ENCODE measurements around the gene CPSF4L.
"Not testable (repeated sequence)": the region's sequence is repeated elsewhere in the genome, so short reads cannot be mapped to it uniquely, and the experiment has no call there.

CPSF4L gene

DNA sequence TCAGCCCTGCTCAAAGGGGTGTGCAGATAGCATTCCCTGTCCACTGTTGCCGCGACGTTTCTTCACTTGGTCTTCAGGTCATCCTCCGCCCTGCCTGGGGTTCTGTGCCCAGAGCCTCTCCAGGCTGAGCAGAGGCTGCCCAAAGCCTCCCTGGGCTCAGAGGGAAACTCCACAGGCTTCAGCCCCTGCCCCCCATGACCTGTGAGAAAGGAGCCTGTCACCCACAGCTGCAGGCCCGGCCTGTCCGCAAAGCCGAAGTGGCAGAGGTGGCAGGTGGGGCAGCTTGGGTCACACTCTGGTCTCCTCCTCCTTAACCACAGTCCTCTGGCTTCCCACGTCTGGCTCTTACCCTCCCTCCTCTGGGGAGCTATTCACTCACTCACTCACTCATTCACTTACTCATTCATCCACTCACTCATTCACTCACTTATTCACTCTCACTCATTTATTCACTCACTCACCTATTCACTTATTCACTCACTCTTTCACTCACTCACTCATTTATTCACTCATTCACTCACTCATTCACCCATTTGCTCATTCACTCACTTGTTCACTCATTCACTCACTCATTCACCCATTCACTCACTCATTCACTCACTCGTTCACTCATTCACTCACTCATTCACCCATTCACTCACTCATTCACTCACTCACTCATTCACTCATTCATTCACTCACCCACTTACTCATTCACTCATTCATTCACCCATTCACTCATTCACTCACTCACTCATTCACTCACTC, 7.1 kb upstream of the CPSF4L start:
- no peak for DNase-seq (ENCODE audit: low read depth, low spot score)

DNA sequence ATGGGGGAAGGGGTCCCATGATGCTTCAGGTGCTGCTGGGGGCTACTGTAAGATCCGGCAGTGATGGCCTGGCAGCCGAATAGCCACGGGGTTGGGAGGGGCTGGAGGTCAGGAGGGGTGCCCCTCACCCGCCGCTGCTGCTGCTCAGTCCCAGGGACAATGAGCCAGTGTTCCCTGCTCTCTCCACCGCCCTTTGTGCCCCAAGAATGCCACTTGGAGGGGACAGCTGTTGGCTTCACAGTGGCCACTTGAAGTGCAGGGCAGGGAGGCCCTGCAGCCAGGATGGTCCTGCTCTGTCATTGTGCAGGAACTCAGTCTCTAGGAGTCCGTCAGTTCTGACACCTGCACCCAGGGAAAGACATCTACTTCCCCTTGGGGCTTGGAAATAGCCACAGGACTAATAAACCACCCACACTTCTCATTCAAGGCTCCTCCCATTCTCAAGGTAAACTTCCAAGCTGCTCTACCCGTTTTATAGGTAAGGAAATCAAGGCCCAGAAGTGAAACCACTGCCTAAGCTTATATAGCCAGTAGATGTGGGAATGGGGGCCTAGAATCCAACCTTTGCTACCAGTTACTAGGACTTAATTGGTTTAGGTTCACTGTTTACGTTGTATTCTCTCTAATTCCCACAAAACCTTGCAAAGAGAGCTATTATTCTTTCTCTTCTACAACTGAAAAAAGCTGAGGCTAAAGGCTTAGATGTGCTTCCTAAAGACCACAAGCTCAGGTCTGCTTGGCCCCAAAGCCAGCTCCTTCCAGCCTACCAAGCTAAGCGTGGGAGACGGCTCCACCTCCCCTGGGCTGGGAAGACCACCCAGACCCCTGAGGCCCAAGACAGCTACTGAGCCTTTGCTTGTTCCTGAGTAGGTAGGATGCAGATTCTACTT, 6.2 kb upstream of the CPSF4L start:
- no peak for DNase-seq (ENCODE audit: low read depth, low spot score)

DNA sequence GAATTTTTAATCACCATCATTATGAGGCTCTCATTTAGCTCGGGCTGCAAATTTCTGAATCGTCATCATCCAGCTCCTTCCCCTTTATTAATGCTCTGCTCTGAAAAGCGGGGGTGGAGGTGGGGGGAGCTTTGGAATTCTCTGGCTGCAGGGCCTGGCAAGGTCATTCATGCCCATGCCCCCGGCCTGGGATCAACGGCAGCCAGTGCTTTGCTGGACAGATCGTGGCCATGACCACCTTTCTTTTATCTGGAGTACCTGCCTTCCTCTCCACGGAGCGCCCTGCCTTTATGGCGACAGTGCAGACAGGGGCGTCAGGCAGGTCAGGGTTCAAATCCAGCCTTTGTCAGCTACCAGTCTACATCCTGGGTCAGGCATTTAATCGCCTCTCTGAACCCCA, 5.1 kb upstream of the CPSF4L start:
- DNase-seq (ENCODE audit: low read depth, low spot score) = no peak

DNA sequence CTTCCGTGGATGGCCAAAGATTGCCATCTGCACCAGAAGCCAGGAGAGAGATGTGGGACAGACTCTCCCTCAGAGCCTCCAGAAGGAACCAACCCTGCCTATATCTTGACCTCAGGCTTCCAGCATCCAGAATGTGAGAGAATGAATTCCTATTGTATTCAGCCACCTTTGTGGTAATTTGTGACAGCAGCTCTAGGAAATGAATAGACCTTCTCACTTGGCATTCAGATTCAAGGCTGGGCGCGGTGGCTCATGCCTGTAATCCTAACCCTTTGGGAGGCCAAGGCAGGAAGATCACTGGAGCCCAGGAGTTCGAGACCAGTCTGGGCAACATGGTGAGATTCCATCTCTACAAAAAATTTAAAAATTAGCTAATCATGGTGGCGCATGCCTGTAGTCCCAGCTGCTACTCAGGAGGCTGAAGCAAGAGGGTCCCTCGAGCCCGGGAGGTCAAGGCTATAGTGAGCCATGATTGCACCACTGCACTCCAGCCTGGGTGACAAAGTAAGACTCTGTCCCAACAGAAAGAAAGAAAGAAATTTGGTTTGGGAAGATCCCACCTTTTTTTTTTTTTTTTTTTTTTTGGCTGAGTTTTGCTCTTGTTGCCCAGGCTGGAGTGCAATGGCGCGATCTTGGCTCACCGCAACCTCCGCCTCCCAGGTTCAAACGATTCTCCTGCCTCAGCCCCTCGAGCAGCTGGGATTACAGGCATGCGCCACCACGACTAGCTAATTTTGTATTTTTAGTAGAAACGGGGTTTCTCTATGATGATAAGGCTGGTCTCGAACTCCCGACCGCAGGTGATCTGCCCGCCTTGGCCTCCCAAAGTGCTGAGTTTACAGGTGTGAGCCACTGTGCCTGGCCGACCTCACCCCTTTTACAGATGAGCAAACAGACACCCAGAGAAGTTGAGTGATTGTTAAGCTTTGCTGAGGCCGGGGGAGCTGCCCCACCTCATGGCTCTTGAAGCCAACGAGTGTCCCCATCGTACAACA, 4.3 kb upstream of the CPSF4L start:
- DNase-seq (ENCODE audit: low read depth, low spot score) = no peak

DNA sequence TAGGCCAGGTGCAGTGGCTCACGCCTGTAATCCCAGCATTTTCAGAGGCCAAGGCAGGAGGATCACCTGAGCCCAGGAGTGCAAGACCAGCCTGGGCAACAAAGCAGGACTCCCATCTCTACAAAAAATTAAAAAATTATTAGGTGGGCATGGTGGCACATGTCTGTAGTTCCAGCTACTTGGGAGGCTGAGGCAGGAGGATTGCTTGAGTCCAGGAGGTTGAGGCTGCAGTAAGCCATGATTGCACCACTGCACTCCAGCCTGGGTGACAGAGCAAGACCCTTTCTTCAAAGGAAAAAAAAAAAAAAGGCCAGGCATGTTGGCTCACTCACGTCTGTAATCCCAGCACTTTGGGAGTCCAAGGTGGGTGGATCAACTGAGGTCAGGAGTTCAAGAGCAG, 2.8 kb upstream of the CPSF4L start:
- DNase-seq (ENCODE audit: low read depth, low spot score) = not testable (repeated sequence)

DNA sequence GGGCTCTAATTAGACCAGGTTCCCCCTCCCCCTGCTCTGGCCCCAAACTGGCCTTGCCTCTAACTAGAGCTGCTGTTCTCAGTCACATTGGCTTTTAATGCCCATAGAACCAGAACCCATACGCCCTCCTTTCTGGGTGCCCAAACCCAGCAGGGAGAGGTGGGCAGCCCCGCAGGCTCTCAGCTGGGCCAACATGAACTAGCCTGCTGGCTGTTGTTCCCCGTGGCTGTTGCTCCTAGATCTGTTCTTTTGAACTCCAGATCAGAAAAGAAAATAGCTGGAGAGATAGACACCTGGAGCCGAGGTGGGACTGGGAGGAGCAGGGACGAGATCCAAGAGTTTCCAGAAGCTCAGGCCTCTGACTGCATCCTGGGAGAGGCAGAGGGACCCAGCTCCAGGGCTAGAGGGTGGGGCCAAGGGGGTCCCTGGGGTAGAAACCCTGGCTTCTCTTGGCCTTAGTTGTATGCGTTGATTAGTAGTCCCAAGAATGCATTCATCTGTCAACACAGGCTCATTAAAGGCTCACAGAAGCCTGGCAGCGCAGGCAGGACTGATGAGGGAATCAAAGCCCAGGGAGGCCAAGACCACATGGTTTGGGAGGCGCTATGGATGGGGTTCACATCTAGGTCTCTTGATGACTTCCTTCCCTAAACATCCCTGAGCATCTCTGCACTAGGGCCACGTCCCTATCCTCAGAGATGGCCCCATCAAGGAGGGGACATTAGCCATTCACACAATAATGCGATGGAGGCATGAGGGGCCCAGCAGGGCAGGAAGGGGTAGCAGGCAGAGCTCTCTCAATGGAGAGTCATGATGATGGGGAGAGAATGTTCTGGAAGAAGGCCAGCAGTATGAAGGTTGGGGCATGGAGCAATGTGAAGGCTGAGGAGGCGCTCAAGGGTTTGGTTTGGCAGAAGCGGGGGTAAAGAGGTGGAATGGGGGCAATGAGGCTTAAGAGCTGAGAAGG, 1.3 kb upstream of the CPSF4L start:
- DNase-seq (ENCODE audit: low read depth, low spot score) = no peak

DNA sequence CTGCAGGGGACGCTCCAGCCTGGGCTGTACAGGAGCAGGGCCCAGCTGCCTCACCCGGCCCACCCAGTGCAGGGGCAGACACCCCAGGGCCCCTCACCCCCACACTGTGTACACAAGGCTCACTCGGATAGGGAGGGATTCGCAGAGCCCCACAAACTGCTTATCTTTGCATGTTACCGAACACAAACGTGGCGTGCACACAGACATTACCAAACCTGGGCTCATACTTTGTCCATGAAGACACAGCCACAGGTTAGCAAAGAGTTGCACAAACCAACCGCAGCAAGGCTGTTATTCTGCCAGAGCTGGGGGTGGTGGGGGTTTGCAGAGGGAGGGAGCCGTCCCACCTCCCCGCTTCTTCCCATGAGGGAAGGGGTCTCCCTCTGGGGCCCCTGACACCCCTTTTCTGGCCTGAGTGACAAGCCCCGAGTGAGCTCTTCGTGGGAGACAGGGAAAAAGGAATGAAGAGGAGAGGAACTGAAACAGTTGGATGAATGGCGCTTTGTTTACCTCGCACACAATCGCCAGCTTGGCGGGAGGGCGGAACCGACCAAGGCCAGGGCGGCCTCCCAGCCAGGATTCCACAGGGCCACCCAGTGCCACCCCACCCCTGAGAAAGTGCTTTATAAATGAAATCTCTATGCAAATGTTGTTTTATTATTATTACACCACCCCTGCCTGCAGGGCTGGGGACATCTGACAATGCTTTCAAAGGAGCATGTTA, 434 bp upstream of the CPSF4L start:
- no peak for DNase-seq (ENCODE audit: low read depth, low spot score)

DNA sequence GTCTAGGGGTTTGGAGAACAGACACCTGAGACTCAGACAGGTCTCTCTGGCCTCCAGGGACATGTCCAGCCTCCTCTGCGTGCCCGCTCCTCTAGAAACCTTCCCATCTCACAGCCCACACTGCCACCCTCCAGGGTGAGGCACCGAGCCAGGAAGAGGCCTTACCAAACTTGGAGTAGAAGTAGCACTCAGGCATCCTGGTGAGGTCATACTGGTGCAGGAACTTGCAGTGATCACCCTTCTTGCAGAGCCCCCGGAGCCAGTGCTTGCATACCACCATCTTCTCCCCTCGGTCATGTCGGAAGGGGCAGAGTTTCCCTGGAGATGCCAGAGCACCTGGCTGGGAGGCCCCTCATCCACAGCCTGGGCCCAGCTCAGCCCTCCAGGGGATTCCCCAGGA, 4.2 kb downstream of the CPSF4L start:
- no peak for DNase-seq (ENCODE audit: low read depth, low spot score)

DNA sequence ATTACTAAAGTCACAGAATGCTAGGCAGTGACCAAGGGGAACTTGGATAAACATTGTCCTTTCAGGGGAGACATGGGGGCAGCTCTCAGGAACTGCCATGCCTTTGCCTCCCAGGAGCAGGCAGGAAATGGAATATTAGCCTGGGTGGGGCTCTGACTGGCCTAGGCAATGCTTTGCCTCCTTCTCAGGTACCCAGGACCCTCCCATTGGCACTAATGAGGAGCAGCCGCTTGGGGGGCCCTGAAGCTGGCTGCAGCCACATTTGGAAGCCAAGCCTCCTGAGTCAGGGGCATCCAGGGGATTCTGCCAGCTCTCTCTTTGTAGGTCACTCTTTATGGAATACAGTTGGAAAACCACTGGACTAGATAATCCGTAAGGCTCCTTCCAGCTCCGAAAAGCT, 5.5 kb downstream of the CPSF4L start:
- no peak for DNase-seq (ENCODE audit: low read depth, low spot score)

DNA sequence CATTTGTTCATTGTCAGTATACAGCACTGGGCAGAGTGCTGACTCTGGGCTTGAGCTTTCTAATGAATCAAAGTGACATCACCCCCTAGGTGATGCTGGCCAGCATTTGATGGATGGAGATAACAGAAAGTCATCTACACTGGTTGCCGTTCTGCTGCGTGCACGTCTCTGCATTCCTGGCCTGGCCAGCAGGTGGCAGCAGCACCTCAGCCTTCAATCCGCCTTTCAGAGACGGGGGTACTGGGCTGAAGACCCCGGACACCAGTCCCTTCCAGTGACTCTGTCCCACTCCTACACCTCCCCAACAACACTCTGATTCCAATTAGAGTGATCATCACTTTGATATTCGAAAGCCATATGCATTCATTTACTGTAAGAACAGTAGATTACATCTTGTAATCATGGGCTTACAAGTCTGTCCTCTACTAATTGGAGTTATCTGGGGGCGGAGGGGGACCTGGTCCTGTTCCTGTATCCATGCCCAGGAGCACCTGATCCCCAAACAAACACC, 6.0 kb downstream of the CPSF4L start:
- no peak for DNase-seq (ENCODE audit: low read depth, low spot score)

DNA sequence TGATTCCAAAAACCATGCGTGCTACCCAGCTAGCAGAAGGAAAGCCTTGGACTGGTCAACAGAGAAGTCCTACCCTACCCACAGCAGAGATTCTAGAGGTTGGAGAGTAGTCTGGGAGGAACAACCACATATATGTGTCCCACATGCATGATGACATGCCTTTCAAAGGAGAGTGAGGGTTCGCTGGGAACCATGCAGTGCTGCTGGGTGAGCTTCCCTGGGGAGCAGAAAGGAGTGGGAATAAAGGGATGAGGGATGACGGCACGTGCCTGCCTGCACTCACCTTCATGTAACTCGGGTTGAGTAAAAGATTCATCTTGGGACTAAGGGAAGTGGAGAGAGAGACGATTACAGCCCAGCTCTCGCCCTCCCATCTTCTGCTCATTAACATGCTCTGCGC, 9.8 kb downstream of the CPSF4L start:
- no peak for DNase-seq (ENCODE audit: low read depth, low spot score)

DNA sequence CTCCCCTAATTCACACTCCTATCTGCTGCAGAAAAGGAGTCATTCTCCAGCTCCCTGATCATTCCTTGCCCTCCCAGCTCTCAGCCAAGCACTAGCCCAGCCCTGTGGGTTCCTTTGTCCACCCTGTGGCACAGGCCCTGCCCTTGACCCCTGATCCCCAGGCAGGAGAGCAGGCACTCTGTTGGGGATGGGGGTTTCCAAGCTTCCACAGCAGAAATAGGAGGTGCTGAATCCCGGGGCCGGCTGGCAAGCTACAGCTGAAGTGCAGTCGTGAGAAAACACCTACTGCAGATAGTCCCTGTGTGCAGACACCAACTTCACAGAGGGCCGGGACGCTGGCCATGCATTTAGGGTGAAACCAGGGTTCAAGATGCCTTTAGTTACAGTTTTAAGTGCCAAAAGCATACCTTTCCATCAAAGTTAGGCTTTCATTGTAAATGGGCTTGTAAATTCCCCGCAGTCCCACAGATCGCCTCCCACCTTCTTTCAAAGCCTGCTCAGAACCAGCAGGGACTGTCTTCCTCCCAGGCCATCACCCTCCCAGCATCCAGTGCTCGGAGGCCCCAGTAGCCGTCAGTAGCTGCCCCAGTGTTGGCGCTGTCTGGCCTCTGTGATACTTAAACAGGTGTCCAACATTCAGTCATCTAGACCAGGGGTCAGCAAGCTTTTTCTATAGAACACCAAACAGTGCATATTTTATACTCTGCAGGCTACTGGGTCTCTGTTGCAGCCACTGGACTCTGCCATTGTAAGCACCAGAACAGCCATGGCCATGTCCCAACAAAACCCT, 10.6 kb downstream of the CPSF4L start:
- DNase-seq (ENCODE audit: low read depth, low spot score) = no peak

DNA sequence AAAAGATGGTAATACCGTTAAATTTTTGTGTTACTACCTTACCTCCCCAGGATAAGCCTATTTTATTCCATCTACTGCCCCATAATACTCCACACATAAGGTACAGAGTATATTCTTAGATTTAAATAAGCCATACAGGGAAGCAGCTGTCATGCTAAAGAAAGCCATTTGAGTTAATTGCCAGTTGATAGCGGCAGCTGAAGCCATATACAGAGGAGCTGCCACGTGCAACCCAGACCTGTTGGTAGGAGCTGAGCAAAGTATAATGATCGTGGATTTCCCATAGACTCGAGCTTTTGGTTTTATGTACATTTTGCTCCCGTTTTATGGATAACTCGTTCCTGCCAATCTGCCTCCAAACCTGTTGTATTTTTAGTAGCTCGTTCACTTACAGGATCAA, 12.0 kb downstream of the CPSF4L start:
- DNase-seq (ENCODE audit: low read depth, low spot score) = no peak

DNA sequence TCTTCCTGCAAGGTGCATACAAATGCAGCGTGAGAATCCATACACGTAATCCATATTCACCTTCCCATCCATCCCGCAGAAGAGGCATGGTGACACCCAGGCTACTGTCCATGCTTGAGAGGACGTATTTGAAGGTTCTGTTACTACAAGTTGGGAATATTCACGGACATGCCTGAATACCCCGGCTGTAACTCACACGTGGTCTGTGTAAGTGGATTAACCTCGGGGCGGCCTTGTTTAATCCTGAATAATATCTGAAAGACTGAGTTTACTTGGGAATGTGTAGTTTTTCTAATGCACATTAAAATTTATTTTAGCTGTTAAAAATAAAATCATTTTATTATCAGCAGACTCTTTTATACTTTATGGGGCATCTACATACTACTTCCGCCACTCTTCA, 13.1 kb downstream of the CPSF4L start:
- no peak for DNase-seq (ENCODE audit: low read depth, low spot score)

DNA sequence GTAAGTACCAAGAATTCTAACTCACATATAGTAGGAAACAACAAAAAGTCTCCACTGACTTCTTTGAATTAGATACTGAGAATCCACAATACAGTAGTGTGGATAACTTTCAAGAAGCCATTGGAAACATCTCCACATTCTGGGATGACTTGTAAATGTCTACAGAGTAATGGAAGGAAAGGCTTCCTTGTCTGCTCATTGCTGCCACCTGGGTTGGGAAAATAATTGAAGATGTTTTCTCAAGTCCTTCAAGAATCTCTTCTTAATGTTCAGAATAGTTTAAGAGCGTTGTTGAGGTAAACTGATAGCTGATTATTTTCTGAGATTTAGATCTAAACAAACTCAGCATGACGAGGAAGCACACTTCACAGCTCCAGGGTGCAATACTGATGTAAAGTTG, 14.0 kb downstream of the CPSF4L start:
- no peak for DNase-seq (ENCODE audit: low read depth, low spot score)

DNA sequence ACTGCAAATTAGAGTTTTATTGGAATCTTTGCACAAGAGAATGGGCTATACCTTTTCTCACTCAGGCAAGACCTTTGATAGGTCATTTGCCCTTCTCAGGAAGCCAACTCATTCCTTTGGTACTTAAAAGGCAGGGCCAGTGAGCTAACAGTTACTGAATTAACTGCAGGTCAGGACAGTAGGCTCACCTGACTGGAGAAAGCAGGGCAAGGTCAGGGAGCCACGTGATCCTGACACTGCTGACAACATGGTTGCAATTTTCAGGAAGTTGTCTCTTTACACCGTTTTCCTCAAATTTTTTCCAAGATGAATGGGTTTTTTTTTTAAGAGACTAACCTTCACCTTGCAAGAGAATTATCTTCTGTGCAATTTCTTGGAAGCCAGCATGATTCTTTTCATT, 21.1 kb downstream of the CPSF4L start:
- DNase-seq (ENCODE audit: low read depth, low spot score) = no peak

DNA sequence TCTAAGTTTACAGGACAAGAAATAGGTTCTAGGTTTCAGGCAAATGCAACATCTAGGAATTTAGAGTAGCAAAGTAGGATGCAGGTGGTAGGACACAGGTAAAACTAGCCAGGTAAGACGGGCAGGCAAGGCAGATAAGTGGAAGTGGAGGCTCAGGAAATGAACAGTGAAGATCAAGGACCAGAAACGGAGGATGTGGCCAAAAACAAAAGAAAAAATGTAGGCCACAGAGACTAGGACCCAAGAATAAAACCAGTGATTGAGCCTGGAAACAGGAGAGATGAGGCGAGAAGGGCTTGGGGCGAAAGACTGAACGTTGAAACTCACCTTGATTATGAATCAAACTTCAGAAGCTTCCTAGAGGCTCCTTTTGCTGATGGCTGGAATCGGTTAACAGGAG, 24.0 kb downstream of the CPSF4L start:
- no peak for DNase-seq (ENCODE audit: low read depth, low spot score)

DNA sequence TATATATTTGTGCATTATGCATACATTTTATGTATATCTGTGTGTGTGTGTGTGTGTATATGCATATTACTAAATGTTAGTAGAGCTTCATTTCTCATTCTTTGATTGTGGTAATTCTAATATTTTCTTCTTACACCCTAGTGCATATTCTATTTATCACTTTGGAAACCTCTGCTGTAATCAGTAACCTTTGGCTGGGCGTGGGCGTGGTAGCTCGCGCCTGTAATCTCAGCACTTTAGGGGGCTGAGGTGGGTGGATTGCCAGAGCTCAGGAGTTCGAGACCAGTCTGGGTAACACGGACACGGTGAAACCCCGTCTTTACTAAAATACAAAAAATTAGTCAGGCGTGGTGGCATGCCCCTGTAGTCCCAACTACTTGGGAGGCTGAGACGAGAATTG, 26.9 kb downstream of the CPSF4L start:
- DNase-seq (ENCODE audit: low read depth, low spot score) = no peak

Measured in iPS DF 19.7 (cell line).